HepG2 (cell line): ENCODE measurements around the gene COPS3. TPM values are rescaled to one million over a fixed set of nuclear protein-coding genes. Genes with fewer than 3 reads are reported as not detected.
A peak's percentile ranks its signal among the peaks of the same experiment; 100 is the strongest.

Experiments
- ARHGAP35 ChIP-seq: sonication (generic); formaldehyde crosslinking; IDR thresholded peaks from 2 replicates; pipeline ENCODE4 v1.9.0; 2022; ENCODE audit warnings: mild to moderate bottlenecking, inconsistent platforms, moderate library complexity, missing genetic modification reagents, borderline replicate concordance
- BCL6 ChIP-seq: IDR thresholded peaks from 2 replicates; pipeline ENCODE4 v1.6.1; 2016; ENCODE audit warnings: missing genetic modification reagents, missing compliant biosample characterization
- CHD2 ChIP-seq: IDR thresholded peaks from 2 replicates; pipeline ENCODE4 v1.6.1; 2011; ENCODE audit warnings: low read depth, low read length, improper control_type of control experiment
- CREB1 ChIP-seq, 2 experiments: fragments of 450-650 bp in 1 of 2; IDR thresholded peaks; 2 replicates each; pipeline ENCODE4 v1.6.1; 2016 to 2017; ENCODE audit warnings: control low read depth in 1 of 2, mild to moderate bottlenecking in 1 of 2, missing compliant biosample characterization in 1 of 2, missing genetic modification characterization in 1 of 2
- EEA1 ChIP-seq: sonication (generic); formaldehyde crosslinking; IDR thresholded peaks from 2 replicates; pipeline ENCODE4 v1.5.1; 2020; ENCODE audit warnings: mild to moderate bottlenecking, missing genetic modification reagents, borderline replicate concordance
- HNF1B ChIP-seq: sonication (generic); formaldehyde crosslinking; IDR thresholded peaks from 2 replicates; pipeline ENCODE4 v1.5.1; 2020; ENCODE audit warnings: mild to moderate bottlenecking, moderate library complexity, missing genetic modification reagents
- IRX3 ChIP-seq: sonication (generic); formaldehyde crosslinking; IDR thresholded peaks from 2 replicates; pipeline ENCODE4 v1.8.1; 2023; ENCODE audit warnings: mild to moderate bottlenecking, low read depth, missing genetic modification reagents, borderline replicate concordance
- JARID2 ChIP-seq: sonication (generic); formaldehyde crosslinking; IDR thresholded peaks from 2 replicates; pipeline ENCODE4 v1.8.1; 2023; ENCODE audit warnings: missing genetic modification reagents, inconsistent platforms; ENCODE audit not compliant: insufficient replicate concordance
- MED1 ChIP-seq: sonication (generic); formaldehyde crosslinking; IDR thresholded peaks from 2 replicates; pipeline ENCODE4 v1.4.0; 2020; ENCODE audit warnings: missing genetic modification reagents
- MEIS2 ChIP-seq: sonication (generic); formaldehyde crosslinking; IDR thresholded peaks from 2 replicates; pipeline ENCODE4 v1.9.0; 2021; ENCODE audit warnings: mild to moderate bottlenecking, missing genetic modification reagents
- MIXL1 ChIP-seq: IDR thresholded peaks from 2 replicates; pipeline ENCODE4 v1.6.1; 2016
- MLXIP ChIP-seq: sonication (generic); formaldehyde crosslinking; IDR thresholded peaks from 2 replicates; pipeline ENCODE4 v1.9.0; 2021; ENCODE audit warnings: missing genetic modification reagents, borderline replicate concordance
- NKX3-1 ChIP-seq: sonication (generic); formaldehyde crosslinking; IDR thresholded peaks from 2 replicates; pipeline ENCODE4 v1.5.0; 2020; ENCODE audit warnings: missing genetic modification reagents
- RBM22 ChIP-seq: fragments of 200-400 bp; formaldehyde crosslinking; optimal IDR thresholded peaks from 2 replicates; pipeline ENCODE3; 2017; ENCODE audit warnings: mild to moderate bottlenecking, low read length, moderate library complexity
- RFX5 ChIP-seq: IDR thresholded peaks from 2 replicates; pipeline ENCODE4 v1.6.1; 2011; ENCODE audit warnings: low read depth, low read length, improper control_type of control experiment
- ZBTB44 ChIP-seq: sonication (generic); formaldehyde crosslinking; IDR thresholded peaks from 2 replicates; pipeline ENCODE4 v1.4.0; 2020; ENCODE audit warnings: missing genetic modification reagents
- ZFP1 ChIP-seq: IDR thresholded peaks from 2 replicates; pipeline ENCODE4 v1.6.1; 2016
- ZFP36L2 ChIP-seq: sonication (generic); formaldehyde crosslinking; IDR thresholded peaks from 2 replicates; pipeline ENCODE4 v1.4.0; 2020; ENCODE audit warnings: missing genetic modification reagents
- ZKSCAN5 ChIP-seq: sonication (generic); formaldehyde crosslinking; IDR thresholded peaks from 2 replicates; pipeline ENCODE4 v1.5.1; 2020; ENCODE audit warnings: mild to moderate bottlenecking, missing genetic modification reagents
- ZNF740 ChIP-seq: sonication (generic); formaldehyde crosslinking; IDR thresholded peaks from 2 replicates; pipeline ENCODE4 v1.4.0; 2020; ENCODE audit warnings: missing genetic modification reagents
- ZSCAN22 ChIP-seq: sonication (generic); formaldehyde crosslinking; IDR thresholded peaks from 2 replicates; pipeline ENCODE4 v1.4.0; 2020; ENCODE audit warnings: mild to moderate bottlenecking, missing genetic modification reagents
- polyA plus RNA-seq, 8 experiments: library from polyadenylated mRNA; depleted of rRNA in 3 of 8; stranded (reverse) in 7 of 8; unstranded in 1 of 8; fragments of >200 nt; fragmentation: Illumina TruSeq in 4 of 8; extraction: Trizol in 4 of 8; gene quantifications; 2 replicates each; pipeline versions ENCODE4 v1.2.1 to v1.2.3, GENCODE V29; 2011 to 2016; ENCODE audit warnings: low read depth in 4 of 8, missing spikeins in 1 of 8, mixed read lengths in 1 of 8; ENCODE audit not compliant: insufficient read depth in 1 of 8
- total RNA-seq, 5 experiments: library from RNA; depleted of rRNA; stranded (reverse); fragments of >200 nt; fragmentation: Illumina TruSeq; extraction: Trizol; gene quantifications; 2 replicates each; pipeline ENCODE4 v1.2.3, GENCODE V29; 2016; ENCODE audit warnings: low read depth in 1 of 5

COPS3 gene
- total and polyA plus RNA-seq, 2 of the 13 experiments (the other 11 are each of a cell fraction or from before 2014, with no cell fraction given): 46.3 to 103 TPM

- TF ChIP-seq RBM22: peak; percentile 57
- TF ChIP-seq NKX3-1 (CRISPR knock-in tag): peak; percentile 66
- no peak for TF ChIP-seq ZSCAN22 (CRISPR knock-in tag)
- TF ChIP-seq MIXL1: peak; percentile 26; the same call in 1 of the 2 replicates
- TF ChIP-seq MEIS2 (CRISPR knock-in tag): peak; percentile 79
- 0 out of 2 replicates have a peak, but pooled peaks have one; percentile 50 for TF ChIP-seq EEA1 (CRISPR knock-in tag)
- TF ChIP-seq ZKSCAN5 (CRISPR knock-in tag): no peak
- peak; percentile 7; the same call in 1 of the 2 replicates for TF ChIP-seq BCL6 (CRISPR knock-in tag)
- no peak for TF ChIP-seq ZFP1 (CRISPR knock-in tag)
- peak; percentile 28; the same call in 1 of the 2 replicates for TF ChIP-seq ARHGAP35 (CRISPR knock-in tag)
- no peak for TF ChIP-seq IRX3 (CRISPR knock-in tag)
- TF ChIP-seq CHD2: peak; percentile 93
- peak; percentile 50; the same call in 1 of the 2 replicates for TF ChIP-seq ZBTB44 (CRISPR knock-in tag)
- TF ChIP-seq HNF1B (CRISPR knock-in tag): peak; percentile 63; the same call in 1 of the 2 replicates
- TF ChIP-seq RFX5: peak; percentile 88
- no peak for TF ChIP-seq ZFP36L2 (CRISPR knock-in tag)
- peak; percentile 24 for TF ChIP-seq JARID2 (CRISPR knock-in tag)
- peak; percentile 59; the same call in 1 of the 2 replicates for TF ChIP-seq ZNF740 (CRISPR knock-in tag)
- peak; percentile 54; the same call in 1 of the 2 replicates for TF ChIP-seq MED1
- peak; percentile 92 for TF ChIP-seq CREB1 (IDR thresholded peaks at IDR 0.05)
- peak; percentile 95 for TF ChIP-seq CREB1 (CRISPR knock-in tag; IDR thresholded peaks at IDR 0.05)
- 0 out of 2 replicates have a peak, but pooled peaks have one; percentile 53 for TF ChIP-seq MLXIP (CRISPR knock-in tag)
These were observed at the start of gene COPS3 (continued) for GRCh38 chr17:17280613-17281549.
